ENCODE measurements around the gene BAIAP2L2. TPM values are rescaled to one million over a fixed set of nuclear protein-coding genes. Genes with fewer than 3 reads are reported as not detected.

The BAIAP2L2 gene
- total and polyA plus RNA-seq, 2 experiments from 2014 or later, result 4.4 to 8.2 TPM

GRCh38 chr22:38138961-38139360 is 28.5 kb upstream of the BAIAP2L2 start:
- WGBS (ENCODE audit: low lambda C conversion rate, missing lambda C conversion rate), result 94% methylated on average over 5 of the region's 5 CpGs
- H3K27me3 ChIP-seq, result no peaks in the 10 kb centered on the region
- no peak for DNase-seq (ENCODE audit: low spot score)
- no peak overlapping the region for H2AFZ ChIP-seq
- no peak overlapping the region for H3K4me2 ChIP-seq
- no peaks in the 10 kb centered on the region for H3K36me3 ChIP-seq (replicated peaks; ENCODE audit: insufficient read depth, low read depth)
- no peaks in the 10 kb centered on the region for H3K79me2 ChIP-seq
- TF ChIP-seq EZH2phosphoT487 (IDR thresholded peaks at IDR 0.05; ENCODE audit: low read depth, severe bottlenecking, unreplicated experiment) (no peak), CTCF (IDR thresholded peaks at IDR 0.05; ENCODE audit: poor library complexity) (no peak), EZH2 (IDR thresholded peaks at IDR 0.05; ENCODE audit: borderline replicate concordance) (no peak)
- no peaks in the 10 kb centered on the region for H3K9me2 ChIP-seq (replicated peaks; ENCODE audit: insufficient read depth)
- no peaks in the 10 kb centered on the region for H3K4me1 ChIP-seq (ENCODE audit: insufficient read depth)
- H4K20me1 ChIP-seq (ENCODE audit: insufficient read depth, poor library complexity, severe bottlenecking), result no peaks in the 10 kb centered on the region
- H3K27ac ChIP-seq, result no peak overlapping the region
- H3K4me3 ChIP-seq, result no peak overlapping the region
- H3K9me3 ChIP-seq (ENCODE audit: low read depth), result no peaks in the 10 kb centered on the region

GRCh38 chr22:38137876-38138687 is 27.6 kb upstream of the BAIAP2L2 start:
- no peaks in the 10 kb centered on the region for H4K20me1 ChIP-seq (ENCODE audit: insufficient read depth, poor library complexity, severe bottlenecking)
- no peaks in the 10 kb centered on the region for H3K9me2 ChIP-seq (replicated peaks; ENCODE audit: insufficient read depth)
- no peaks in the 10 kb centered on the region for H3K4me1 ChIP-seq (ENCODE audit: insufficient read depth)
- H3K27me3 ChIP-seq, result no peaks in the 10 kb centered on the region
- WGBS (ENCODE audit: low lambda C conversion rate, missing lambda C conversion rate), result 95% methylated on average over 9 of the region's 9 CpGs
- TF ChIP-seq EZH2phosphoT487 (IDR thresholded peaks at IDR 0.05; ENCODE audit: low read depth, severe bottlenecking, unreplicated experiment), result no peak
- TF ChIP-seq EZH2 (IDR thresholded peaks at IDR 0.05; ENCODE audit: borderline replicate concordance), result no peak
- no peak for TF ChIP-seq CTCF (IDR thresholded peaks at IDR 0.05; ENCODE audit: poor library complexity)
- no peaks in the 10 kb centered on the region for H3K9me3 ChIP-seq (ENCODE audit: low read depth)
- H3K4me3 ChIP-seq, result no peak overlapping the region
- no peaks in the 10 kb centered on the region for H3K36me3 ChIP-seq (replicated peaks; ENCODE audit: insufficient read depth, low read depth)
- H3K79me2 ChIP-seq, result no peaks in the 10 kb centered on the region
- no peak overlapping the region for H3K4me2 ChIP-seq
- no peak overlapping the region for H2AFZ ChIP-seq
- no peak overlapping the region for H3K27ac ChIP-seq
- DNase-seq (ENCODE audit: low spot score), result no peak

- no peaks in the 10 kb centered on the region for H3K27me3 ChIP-seq
- no peaks in the 10 kb centered on the region for H3K9me3 ChIP-seq (ENCODE audit: low read depth)
- no peaks in the 10 kb centered on the region for H4K20me1 ChIP-seq (ENCODE audit: insufficient read depth, poor library complexity, severe bottlenecking)
- H3K9me2 ChIP-seq (replicated peaks; ENCODE audit: insufficient read depth), result no peaks in the 10 kb centered on the region
- no peak overlapping the region for H3K4me3 ChIP-seq
- no peak overlapping the region for H3K4me2 ChIP-seq
- no peaks in the 10 kb centered on the region for H3K79me2 ChIP-seq
- WGBS (ENCODE audit: low lambda C conversion rate, missing lambda C conversion rate), result 100% methylated on average over 1 of the region's 1 CpG
- TF ChIP-seq EZH2phosphoT487 (IDR thresholded peaks at IDR 0.05; ENCODE audit: low read depth, severe bottlenecking, unreplicated experiment) (no peak), CTCF (IDR thresholded peaks at IDR 0.05; ENCODE audit: poor library complexity) (no peak), EZH2 (IDR thresholded peaks at IDR 0.05; ENCODE audit: borderline replicate concordance) (no peak)
- no peak overlapping the region for H3K27ac ChIP-seq
- no peak for DNase-seq (ENCODE audit: low spot score)
- no peak overlapping the region for H2AFZ ChIP-seq
- no peaks in the 10 kb centered on the region for H3K4me1 ChIP-seq (ENCODE audit: insufficient read depth)
- H3K36me3 ChIP-seq (replicated peaks; ENCODE audit: insufficient read depth, low read depth), result no peaks in the 10 kb centered on the region
These were observed 26.1 kb upstream of the BAIAP2L2 start for GRCh38 chr22:38136607-38137006.

All from hepatocyte (in vitro differentiated cells).